Caco-2 (cell line): ENCODE results near the gene EPHB2. TPM values are rescaled to one million over a fixed set of nuclear protein-coding genes. Genes with fewer than 3 reads are reported as not detected.

Experiments used
- BruUV-seq: library from RNA; stranded (reverse); fragments of 400-500 nt; replicated peaks from 2 replicates; lab custom pipeline; 2021; lab: Mats Ljungman, UMichigan
- CTCF ChIA-PET: fragments of 300-600 bp; sonication (Branson Sonifier 250); formaldehyde crosslinking; loops from one replicate; lab custom pipeline; 2022; ENCODE audit warnings: antibody characterized with exemption; lab: Charles Lee
- POLR2A ChIA-PET: fragments of 300-600 bp; sonication (Branson Sonifier 250); formaldehyde crosslinking; loops from one replicate; lab custom pipeline; 2022; ENCODE audit warnings: antibody characterized with exemption; lab: Charles Lee
- DNase-seq, 2 experiments: peaks; one replicate each; pipeline versions ENCODE4 v3.0.0 to v3.0.0-alpha.2; 2020 to 2022
- H3K27me3 ChIP-seq: replicated peaks from 2 replicates; pipeline ENCODE4 v1.6.0; 2011; ENCODE audit warnings: low read length; ENCODE audit not compliant: control insufficient read depth, insufficient read depth
- H3K36me3 ChIP-seq: 2 replicates; pipeline ENCODE4 v1.5.1; 2011; ENCODE audit warnings: low read length; ENCODE audit not compliant: control insufficient read depth, insufficient read depth
- H3K4me1 ChIP-seq: fragments of 250-450 bp; sonication (Bioruptor Pico); 2 replicates; pipeline ENCODE4 v1.5.1; 2020; ENCODE audit warnings: mild to moderate bottlenecking
- H3K4me3 ChIP-seq: 2 replicates; pipeline ENCODE4 v1.5.1; 2011; ENCODE audit warnings: low read depth, mild to moderate bottlenecking, control low read depth, low read length
- H3K9me3 ChIP-seq: fragments of 250-450 bp; sonication (Bioruptor Pico); 2 replicates; pipeline ENCODE4 v1.5.1; 2020; ENCODE audit warnings: mild to moderate bottlenecking, moderate library complexity
- H3K27ac Mint-ChIP-seq: one replicate; pipeline ENCODE4 v1.8.0; 2022; ENCODE audit warnings: mixed read lengths; ENCODE audit not compliant: unreplicated experiment
- H3K27me3 Mint-ChIP-seq: one replicate; pipeline ENCODE4 v1.8.0; 2022; ENCODE audit warnings: mixed read lengths; ENCODE audit not compliant: insufficient read depth, unreplicated experiment
- H3K36me3 Mint-ChIP-seq: one replicate; pipeline ENCODE4 v1.8.0; 2022; ENCODE audit warnings: mild to moderate bottlenecking, mixed read lengths; ENCODE audit not compliant: insufficient read depth, unreplicated experiment
- H3K4me1 Mint-ChIP-seq: one replicate; pipeline ENCODE4 v1.8.0; 2022; ENCODE audit warnings: low read depth, mixed read lengths; ENCODE audit not compliant: unreplicated experiment
- H3K4me3 Mint-ChIP-seq: one replicate; pipeline ENCODE4 v1.8.0; 2022; ENCODE audit warnings: mild to moderate bottlenecking, moderate library complexity, mixed read lengths; ENCODE audit not compliant: unreplicated experiment
- H3K9me3 Mint-ChIP-seq: one replicate; pipeline ENCODE4 v1.8.0; 2022; ENCODE audit warnings: mixed read lengths; ENCODE audit not compliant: unreplicated experiment
- CTCF ChIP-seq, 2 experiments: fragments of 200-600 bp in 1 of 2; IDR thresholded peaks; 1 replicate in 1 of 2; 2 replicates in 1 of 2; pipeline versions ENCODE4 v1.5.1 to v1.8.0; 2011 to 2022; ENCODE audit warnings: antibody characterized with exemption in 1 of 2, control low read depth in 1 of 2, inconsistent platforms in 1 of 2, low read depth in 1 of 2, low read length in 1 of 2, mild to moderate bottlenecking in 1 of 2, moderate library complexity in 1 of 2; ENCODE audit not compliant: insufficient read depth in 1 of 2, severe bottlenecking in 1 of 2, unreplicated experiment in 1 of 2
- intact Hi-C: fragments of 100-400 bp; cut with micrococcal nuclease; formaldehyde crosslinking; loops from one replicate; pipeline ENCODE4 v1.10.0; 2022; ENCODE audit not compliant: unreplicated experiment
- total RNA-seq: library from RNA; stranded (reverse); gene quantifications from 2 replicates; pipeline ENCODE4 v1.2.3, GENCODE V29; 2022

EPHB2 gene
- total RNA-seq, 1 experiment from 2014 or later, result 30.1 TPM

DNA sequence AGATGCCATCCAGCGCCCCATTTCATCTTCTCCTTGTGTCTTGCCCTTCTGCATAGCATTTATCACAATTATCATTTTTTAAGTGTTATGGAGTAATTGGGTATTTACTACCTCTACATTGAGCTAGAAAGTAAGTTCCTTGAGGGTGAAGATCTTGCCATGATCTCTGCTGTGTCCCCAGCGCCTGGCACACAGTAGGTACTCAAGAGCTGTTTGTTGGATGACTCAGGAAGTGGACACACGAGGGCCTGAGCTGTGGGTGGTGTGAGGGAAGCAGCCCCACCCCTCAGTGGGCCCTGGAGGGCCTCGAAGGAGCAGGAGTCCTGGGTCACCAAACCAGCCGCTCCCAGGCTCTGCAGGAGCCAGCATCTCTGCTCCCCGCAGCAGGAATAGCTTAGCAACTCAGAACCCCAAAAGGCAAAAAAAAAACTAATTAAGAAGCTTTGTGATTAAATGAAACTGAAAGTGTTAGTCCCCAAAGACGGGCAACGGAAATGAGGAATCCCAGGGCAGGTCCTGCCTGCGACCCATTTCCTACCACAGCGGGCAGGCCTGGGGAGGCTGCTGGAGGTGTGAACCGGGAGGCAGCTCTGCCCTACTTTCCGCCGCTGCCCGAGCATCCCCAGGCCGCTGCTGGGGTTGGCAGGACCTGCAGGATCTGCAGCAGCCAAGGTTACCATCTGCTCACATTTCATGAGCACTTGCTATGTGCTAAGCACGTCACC lies 174.3 kb downstream of the EPHB2 start:
- ChIA-PET CTCF (interaction anchor here (0.8 kb wide), 1 partner anchor 134 kb away, joined by 3 read pairs; no protein-coding TSS in a partner anchor), POLR2A (no interaction called here)
- intact Hi-C loops, result no loop called here
- no peak for DNase-seq
- Histone ChIP-seq H3K4me3 (no peak overlapping the region), H3K4me1 (no peaks in the 10 kb centered on the region), H3K9me3 (no peaks in the 10 kb centered on the region), H3K27me3 (no peaks in the 10 kb centered on the region), H3K36me3 (no peaks in the 10 kb centered on the region)
- Mint-ChIP-seq H3K36me3 (peaks cover 7% of the 10 kb centered on the region), H3K27ac (no peak overlapping the region), H3K4me1 (no peaks in the 10 kb centered on the region), H3K9me3 (no peaks in the 10 kb centered on the region), H3K27me3 (no peaks in the 10 kb centered on the region), H3K4me3 (no peak overlapping the region)
- BruUV-seq, result no TSS peak
- TF ChIP-seq CTCF (IDR thresholded peaks at IDR 0.05; ENCODE audit: insufficient read depth in 1 of 2, low read depth in 1 of 2, low read length in 1 of 2, severe bottlenecking in 1 of 2, unreplicated experiment in 1 of 2), result no peak

GRCh38 chr1:22886211-22886610 lies 175.6 kb downstream of the EPHB2 start:
- Mint-ChIP-seq H3K9me3 (no peaks in the 10 kb centered on the region), H3K36me3 (peaks cover 7% of the 10 kb centered on the region), H3K4me1 (no peaks in the 10 kb centered on the region), H3K27ac (no peak overlapping the region), H3K4me3 (no peak overlapping the region), H3K27me3 (no peaks in the 10 kb centered on the region)
- H3K4me3 ChIP-seq, result no peak overlapping the region
- ChIA-PET POLR2A (no interaction called here), CTCF (interaction anchor here (0.7 kb wide), 1 partner anchor 294 kb away, joined by 3 read pairs; no protein-coding TSS in a partner anchor)
- H3K36me3 ChIP-seq, result no peaks in the 10 kb centered on the region
- no peak for TF ChIP-seq CTCF (IDR thresholded peaks at IDR 0.05; ENCODE audit: insufficient read depth in 1 of 2, low read depth in 1 of 2, low read length in 1 of 2, severe bottlenecking in 1 of 2, unreplicated experiment in 1 of 2)
- no peaks in the 10 kb centered on the region for H3K9me3 ChIP-seq
- BruUV-seq, result no TSS peak
- H3K4me1 ChIP-seq, result no peaks in the 10 kb centered on the region
- no peak for DNase-seq
- intact Hi-C loops, result no loop called here
- H3K27me3 ChIP-seq, result no peaks in the 10 kb centered on the region

DNA sequence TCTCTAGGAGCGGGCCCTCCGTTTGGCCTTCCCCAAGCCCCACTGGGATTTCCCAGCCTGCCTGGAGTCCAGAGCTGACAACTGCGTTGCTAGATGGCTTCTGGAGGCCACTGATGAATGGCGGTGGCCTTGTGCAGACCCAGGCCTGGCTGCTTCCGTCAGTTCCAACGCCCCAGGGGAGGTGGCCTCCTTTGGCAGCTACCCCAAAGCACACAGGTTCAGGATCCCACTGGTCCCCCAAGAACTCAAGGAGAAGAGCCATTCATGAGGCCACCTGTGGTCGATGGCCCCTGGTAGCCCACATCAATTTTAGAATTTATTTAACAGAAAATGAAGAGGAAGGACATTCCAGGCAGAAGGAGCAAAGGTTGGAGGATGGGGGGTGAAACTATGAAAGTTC lies 176.9 kb downstream of the EPHB2 start:
- intact Hi-C loops, result no loop called here
- H3K4me3 Mint-ChIP-seq, result no peak overlapping the region
- no peaks in the 10 kb centered on the region for H3K4me1 Mint-ChIP-seq
- BruUV-seq, result no TSS peak
- no peaks in the 10 kb centered on the region for H3K9me3 Mint-ChIP-seq
- ChIA-PET CTCF (interaction anchor here (0.6 kb wide), 1 partner anchor 41 kb away, joined by 3 read pairs; no protein-coding TSS in a partner anchor), POLR2A (no interaction called here)
- Histone ChIP-seq H3K27me3 (no peaks in the 10 kb centered on the region), H3K4me3 (no peak overlapping the region), H3K4me1 (no peaks in the 10 kb centered on the region), H3K9me3 (no peaks in the 10 kb centered on the region), H3K36me3 (no peaks in the 10 kb centered on the region)
- no peaks in the 10 kb centered on the region for H3K27me3 Mint-ChIP-seq
- no peak overlapping the region for H3K27ac Mint-ChIP-seq
- DNase-seq, result no peak
- H3K36me3 Mint-ChIP-seq, result peaks cover 7% of the 10 kb centered on the region
- no peak for TF ChIP-seq CTCF (IDR thresholded peaks at IDR 0.05; ENCODE audit: insufficient read depth in 1 of 2, low read depth in 1 of 2, low read length in 1 of 2, severe bottlenecking in 1 of 2, unreplicated experiment in 1 of 2)
